ENCODE measurements around the gene MAP4K3. TPM values are rescaled to one million over a fixed set of nuclear protein-coding genes. Genes with fewer than 3 reads are reported as not detected.

Gene MAP4K3
- total RNA-seq, 1 experiment from 2014 or later: 97.4 TPM

GRCh38 chr2:39264733-39265132 is 172.4 kb downstream of the MAP4K3 start:
- Histone ChIP-seq H3K9me2 (replicated peaks; ENCODE audit: low read length) (no peaks in the 10 kb centered on the region), H3K4me1 (ENCODE audit: insufficient read depth, low read length) (no peaks in the 10 kb centered on the region), H3K27me3 (ENCODE audit: low read length) (no peaks in the 10 kb centered on the region), H3K27ac (ENCODE audit: low read length) (no peak overlapping the region), H3K79me2 (ENCODE audit: low read length) (no peaks in the 10 kb centered on the region), H4K20me1 (ENCODE audit: low read length) (0 out of 2 replicates have a peak, but pooled peaks cover 3% of the 10 kb centered on the region), H2AFZ (ENCODE audit: low read length) (no peak overlapping the region), H3K9ac (ENCODE audit: low read length) (no peak overlapping the region), H3K4me2 (ENCODE audit: low read length) (no peak overlapping the region), H3F3A (ENCODE audit: low read length, unreplicated experiment) (no peaks in the 10 kb centered on the region), H3K9me3 (ENCODE audit: low read length) (no peaks in the 10 kb centered on the region), H3K4me3 (ENCODE audit: low read length) (no peak overlapping the region), H3K36me3 (ENCODE audit: low read depth, low read length) (peaks cover 36% of the 10 kb centered on the region; the same call in 1 of the 2 replicates)
- DNase-seq: no peak
- ChIA-PET POLR2A (ENCODE audit: unreplicated experiment) (no interaction called here), CTCF (no interaction called here)
- ATAC-seq: no peak
- no TSS peak for BruUV-seq (replicated peaks)
- intact Hi-C loops (cut with micrococcal nuclease): no loop called here
- TF ChIP-seq EZH2phosphoT487 (IDR thresholded peaks at IDR 0.05; ENCODE audit: borderline replicate concordance, low read length): no peak
- no peak for TF ChIP-seq EZH2 (IDR thresholded peaks at IDR 0.05; ENCODE audit: low read length, unreplicated experiment)
- no peak for TF ChIP-seq CTCF (conservative IDR thresholded peaks at IDR 0.05; ENCODE audit: low read depth, low read length)

- DNase-seq (no peak), ATAC-seq (no peak)
- H3K9ac ChIP-seq (ENCODE audit: low read length): no peak overlapping the region
- H3K4me1 ChIP-seq (ENCODE audit: insufficient read depth, low read length): no peaks in the 10 kb centered on the region
- no peaks in the 10 kb centered on the region for H3K79me2 ChIP-seq (ENCODE audit: low read length)
- H3K27ac ChIP-seq (ENCODE audit: low read length): no peak overlapping the region
- H3K9me3 ChIP-seq (ENCODE audit: low read length): no peaks in the 10 kb centered on the region
- no peak overlapping the region for H3K4me3 ChIP-seq (ENCODE audit: low read length)
- intact Hi-C loops (cut with micrococcal nuclease): no loop called here
- POLR2A ChIA-PET (ENCODE audit: unreplicated experiment): no interaction called here
- CTCF ChIA-PET: no interaction called here
- no peak overlapping the region for H2AFZ ChIP-seq (ENCODE audit: low read length)
- no TSS peak for BruUV-seq (replicated peaks)
- H4K20me1 ChIP-seq (ENCODE audit: low read length): no peaks in the 10 kb centered on the region
- H3K9me2 ChIP-seq (replicated peaks; ENCODE audit: low read length): no peaks in the 10 kb centered on the region
- no peaks in the 10 kb centered on the region for H3F3A ChIP-seq (ENCODE audit: low read length, unreplicated experiment)
- H3K4me2 ChIP-seq (ENCODE audit: low read length): no peak overlapping the region
- H3K27me3 ChIP-seq (ENCODE audit: low read length): no peaks in the 10 kb centered on the region
- TF ChIP-seq CTCF (conservative IDR thresholded peaks at IDR 0.05; ENCODE audit: low read depth, low read length): no peak
- no peak for TF ChIP-seq EZH2 (IDR thresholded peaks at IDR 0.05; ENCODE audit: low read length, unreplicated experiment)
- no peak for TF ChIP-seq EZH2phosphoT487 (IDR thresholded peaks at IDR 0.05; ENCODE audit: borderline replicate concordance, low read length)
- peaks cover 48% of the 10 kb centered on the region for H3K36me3 ChIP-seq (ENCODE audit: low read depth, low read length)
These were observed 177.0 kb downstream of the MAP4K3 start for GRCh38 chr2:39260087-39260486.

DNA sequence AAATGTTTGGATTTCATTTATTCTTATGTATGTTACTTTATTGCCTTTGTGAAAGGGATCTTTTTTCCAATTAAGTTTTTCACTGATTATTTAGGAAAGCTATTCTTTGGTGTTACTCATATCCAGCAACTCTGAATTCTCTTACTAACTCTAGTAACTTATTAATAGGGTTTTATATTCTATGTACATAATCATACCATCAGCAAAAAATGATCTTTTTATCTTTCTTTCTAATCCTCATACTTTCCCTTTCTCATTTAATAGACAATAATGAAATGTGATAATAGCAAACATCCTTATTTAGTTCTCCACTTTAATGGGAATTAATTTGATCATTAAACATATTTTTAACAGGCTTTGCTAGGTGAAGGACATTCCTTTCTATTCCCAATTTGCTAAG is 181.0 kb downstream of the MAP4K3 start:
- no peak overlapping the region for H3K4me3 ChIP-seq (ENCODE audit: low read length)
- no peak overlapping the region for H2AFZ ChIP-seq (ENCODE audit: low read length)
- no peaks in the 10 kb centered on the region for H3K9me2 ChIP-seq (replicated peaks; ENCODE audit: low read length)
- ChIA-PET POLR2A (ENCODE audit: unreplicated experiment) (no interaction called here), CTCF (no interaction called here)
- H3K4me1 ChIP-seq (ENCODE audit: insufficient read depth, low read length): no peaks in the 10 kb centered on the region
- H4K20me1 ChIP-seq (ENCODE audit: low read length): no peaks in the 10 kb centered on the region
- no peak overlapping the region for H3K9ac ChIP-seq (ENCODE audit: low read length)
- BruUV-seq (replicated peaks): no TSS peak
- no peaks in the 10 kb centered on the region for H3K27me3 ChIP-seq (ENCODE audit: low read length)
- no peak overlapping the region for H3K4me2 ChIP-seq (ENCODE audit: low read length)
- H3K79me2 ChIP-seq (ENCODE audit: low read length): no peaks in the 10 kb centered on the region
- no peaks in the 10 kb centered on the region for H3F3A ChIP-seq (ENCODE audit: low read length, unreplicated experiment)
- intact Hi-C loops (cut with micrococcal nuclease): no loop called here
- DNase-seq: no peak
- TF ChIP-seq EZH2 (IDR thresholded peaks at IDR 0.05; ENCODE audit: low read length, unreplicated experiment): no peak
- no peak for TF ChIP-seq EZH2phosphoT487 (IDR thresholded peaks at IDR 0.05; ENCODE audit: borderline replicate concordance, low read length)
- TF ChIP-seq CTCF (conservative IDR thresholded peaks at IDR 0.05; ENCODE audit: low read depth, low read length): no peak
- no peak overlapping the region for H3K27ac ChIP-seq (ENCODE audit: low read length)
- H3K9me3 ChIP-seq (ENCODE audit: low read length): no peaks in the 10 kb centered on the region
- H3K36me3 ChIP-seq (ENCODE audit: low read depth, low read length): peaks cover 58% of the 10 kb centered on the region
- no peak for ATAC-seq

Data from PC-3 (cell line).